SW480 (cell line): ENCODE measurements around the gene RNF175.

ENCODE experiments used
- DNase-seq: peaks from one replicate; pipeline ENCODE4 v3.0.0-alpha.2; 2016; ENCODE audit warnings: low spot score

RNF175 gene

DNA sequence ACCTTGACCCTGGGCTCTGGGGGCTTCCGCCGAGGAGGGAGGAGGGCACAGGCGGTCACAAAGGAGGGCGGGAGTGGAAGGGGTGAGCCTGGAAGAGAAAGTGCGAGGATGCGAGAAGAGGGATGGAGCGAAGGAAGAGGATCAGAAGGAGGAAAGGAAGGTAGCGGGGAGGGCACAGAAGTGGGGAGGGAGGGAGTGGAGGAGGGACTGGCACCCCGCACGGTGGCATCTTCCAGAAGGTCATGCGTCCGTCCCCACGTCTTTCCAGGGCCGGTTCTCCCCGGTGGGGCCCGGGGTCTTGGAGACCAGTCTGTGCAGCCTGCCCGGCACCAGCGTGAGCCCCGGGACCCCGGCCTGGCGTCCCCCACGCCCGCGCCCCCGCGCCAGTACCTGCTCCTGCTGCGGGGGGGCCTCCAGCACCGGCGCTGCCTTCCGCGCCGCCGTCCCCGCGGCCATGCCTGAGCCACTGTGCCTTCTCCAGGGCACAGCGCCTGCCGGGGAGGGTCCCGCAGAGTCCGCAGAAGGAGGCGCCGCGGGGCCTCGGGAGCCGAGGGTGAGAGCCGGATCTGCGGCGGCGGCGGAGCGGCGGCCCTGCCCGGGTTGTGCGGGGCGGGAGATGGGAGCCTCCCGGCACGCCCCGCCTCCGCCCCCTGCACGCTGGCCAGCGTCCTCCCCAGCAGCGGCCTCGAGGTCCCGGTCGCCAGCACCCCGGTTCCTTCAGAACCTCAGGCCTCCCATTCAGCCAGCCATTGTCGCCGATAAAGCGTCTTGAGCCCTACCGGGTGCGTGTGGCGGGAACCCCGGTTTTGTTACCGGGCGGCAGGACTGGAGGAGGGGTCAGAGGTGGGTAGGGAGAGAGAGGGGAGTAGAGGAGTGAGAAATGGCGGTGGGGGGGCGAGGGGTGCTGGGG lies at the start of gene RNF175:
Gene RNF175, minus strand, starts transcription at position 618 of the 910 bp plus-strand sequence. Its CDS starts 162 bp downstream, at position 456.
- no peak for DNase-seq

DNA sequence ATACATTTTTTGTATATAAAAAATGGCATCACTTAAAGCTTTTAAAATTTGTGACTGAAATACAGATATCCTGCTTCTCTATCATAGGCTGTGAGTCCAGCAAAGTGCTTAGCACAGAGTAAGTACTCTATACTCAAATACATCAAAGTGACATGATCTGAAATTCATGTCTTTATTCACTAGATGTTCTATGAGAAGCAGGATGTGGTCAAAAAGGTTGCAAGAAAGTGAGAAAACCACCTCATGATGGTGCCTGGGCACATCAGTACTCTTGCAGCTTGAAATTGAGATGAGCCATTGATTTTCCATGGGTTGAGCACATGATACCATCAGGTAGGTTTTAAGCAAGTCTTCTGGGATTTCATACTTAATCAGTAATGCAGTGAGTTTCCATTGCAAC lies 49.5 kb upstream of the RNF175 start:
- no peak for DNase-seq

DNA sequence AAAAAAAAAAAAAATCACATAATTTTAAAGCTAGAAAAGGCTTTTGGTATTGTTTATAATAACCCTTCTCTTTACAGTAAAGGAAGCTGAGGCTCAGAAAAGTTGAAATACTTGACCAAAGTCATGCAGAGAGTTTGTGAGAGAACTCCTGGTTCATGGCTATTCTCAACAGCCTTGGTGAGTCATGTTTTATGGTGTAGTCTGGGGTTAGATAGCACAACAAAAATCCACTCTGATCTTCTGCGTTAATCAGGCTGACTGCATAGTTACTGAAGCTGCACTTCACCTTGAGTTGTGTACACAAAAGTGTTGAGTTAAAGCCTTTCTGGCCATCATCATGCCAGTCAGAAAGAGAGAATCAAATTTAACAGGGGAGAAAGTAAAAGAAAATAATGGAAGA lies 48.4 kb upstream of the RNF175 start:
- DNase-seq: peak; percentile 56

DNA sequence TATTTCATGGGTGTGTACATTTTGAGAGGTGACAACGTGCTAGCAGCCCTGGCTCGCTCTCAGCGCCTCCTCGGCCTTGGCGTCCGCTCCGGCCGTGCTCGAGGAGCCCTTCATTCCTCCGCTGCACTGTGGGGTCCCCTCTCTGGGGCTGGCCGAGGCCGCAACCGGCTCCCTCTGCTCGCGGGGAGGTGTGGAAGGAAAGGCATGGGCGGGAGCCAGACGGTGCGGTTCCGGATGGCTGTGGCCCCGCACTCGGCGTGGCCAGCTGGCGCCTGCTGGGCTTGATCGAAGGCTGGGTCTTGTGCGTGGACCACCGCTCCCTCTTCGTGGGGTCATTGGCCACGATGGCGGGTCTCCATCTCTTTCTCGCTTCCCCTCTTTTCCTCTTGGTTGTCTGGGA lies 46.2 kb upstream of the RNF175 start:
- DNase-seq: no peak

DNA sequence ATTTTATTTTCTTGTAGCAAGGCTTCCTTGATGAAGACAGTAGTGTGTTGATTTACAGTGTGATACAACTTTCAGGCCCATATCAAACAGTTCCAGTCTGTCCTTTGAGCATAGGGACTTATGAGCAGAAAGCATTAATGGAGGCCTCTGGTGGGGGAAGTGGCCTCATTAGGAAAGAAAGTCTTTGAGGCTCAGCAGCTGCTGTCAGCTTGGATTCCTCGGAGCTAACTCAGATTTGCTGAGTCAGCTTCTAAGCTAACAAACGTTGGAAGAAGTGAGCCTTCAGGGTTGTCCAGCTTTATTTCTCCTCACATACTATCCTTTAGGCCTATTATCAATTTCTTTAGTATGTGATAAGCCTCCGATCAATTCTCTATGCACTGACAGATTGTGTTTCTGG lies 44.9 kb upstream of the RNF175 start:
- DNase-seq: no peak

DNA sequence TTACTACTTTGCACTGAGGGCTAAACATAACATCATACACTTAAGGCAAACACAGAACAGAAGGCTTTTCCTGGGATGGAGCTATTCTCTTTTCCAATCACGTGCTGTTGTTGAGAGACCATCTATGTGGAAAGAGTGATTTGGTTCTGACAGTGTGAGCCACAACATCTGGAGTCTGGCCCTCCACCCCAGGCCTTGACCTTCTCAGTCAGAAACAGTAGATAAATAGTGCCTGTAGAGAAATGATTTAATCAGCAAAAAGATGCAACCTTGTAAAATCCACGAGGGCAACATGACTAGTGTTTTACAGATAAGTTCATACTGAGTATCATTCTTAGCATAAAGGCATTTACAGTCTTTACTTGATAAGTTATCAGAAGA lies 39.9 kb upstream of the RNF175 start:
- DNase-seq: no peak

DNA sequence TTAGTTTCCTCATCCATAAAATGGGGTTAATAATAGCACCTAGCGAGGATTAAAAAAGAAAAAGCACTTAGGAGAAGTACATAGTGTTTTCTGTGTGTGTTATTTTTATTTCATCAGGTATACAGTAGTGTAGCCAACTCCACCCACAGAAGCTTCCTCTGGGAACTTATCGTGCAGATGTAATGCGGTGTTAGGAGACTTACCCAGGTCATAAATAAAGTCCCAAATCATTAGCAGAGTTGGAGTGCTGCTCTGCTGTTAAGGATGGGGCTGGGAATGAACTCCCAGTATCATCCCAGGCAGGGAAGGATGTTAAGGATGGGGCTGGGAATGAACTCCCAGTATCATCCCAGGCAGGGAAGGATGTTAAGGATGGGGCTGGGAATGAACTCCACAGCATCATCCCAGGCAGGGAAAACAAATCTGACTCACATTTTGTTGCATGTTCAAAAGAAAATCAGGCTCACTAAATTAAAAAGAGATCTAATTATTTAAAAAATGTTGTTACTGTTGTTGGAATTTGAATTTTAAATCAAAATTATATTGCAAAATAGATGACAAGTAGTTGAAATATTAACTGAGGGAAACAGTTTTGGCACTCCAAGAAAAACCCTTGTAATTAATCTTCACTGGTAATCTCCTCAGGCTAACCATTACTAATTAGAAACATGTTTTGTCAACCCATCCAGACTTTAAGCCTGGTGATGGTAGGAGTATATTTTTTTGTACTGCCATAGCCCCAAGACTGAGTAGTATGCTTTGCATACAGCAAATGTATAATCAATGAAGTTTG lies 39.3 kb upstream of the RNF175 start:
- DNase-seq: no peak

DNA sequence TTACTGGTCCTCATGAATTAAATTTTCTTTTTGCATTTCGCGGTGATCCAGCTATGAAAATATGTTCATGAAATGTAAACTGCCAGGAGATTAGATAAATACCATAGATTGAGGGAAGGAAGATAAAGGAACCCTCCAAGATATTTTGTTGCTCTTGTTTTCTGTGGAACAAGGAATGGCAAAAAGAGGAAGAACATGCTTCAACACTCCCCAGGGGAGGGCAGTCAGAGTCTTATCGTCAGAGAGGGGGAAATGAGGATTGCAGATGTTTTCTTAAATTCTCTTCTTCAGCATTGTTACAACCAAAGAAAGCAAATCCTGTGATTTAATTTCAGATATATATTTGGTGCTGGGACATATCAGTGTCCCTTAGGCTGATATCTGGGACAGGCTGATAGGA lies 38.6 kb upstream of the RNF175 start:
- DNase-seq: no peak

DNA sequence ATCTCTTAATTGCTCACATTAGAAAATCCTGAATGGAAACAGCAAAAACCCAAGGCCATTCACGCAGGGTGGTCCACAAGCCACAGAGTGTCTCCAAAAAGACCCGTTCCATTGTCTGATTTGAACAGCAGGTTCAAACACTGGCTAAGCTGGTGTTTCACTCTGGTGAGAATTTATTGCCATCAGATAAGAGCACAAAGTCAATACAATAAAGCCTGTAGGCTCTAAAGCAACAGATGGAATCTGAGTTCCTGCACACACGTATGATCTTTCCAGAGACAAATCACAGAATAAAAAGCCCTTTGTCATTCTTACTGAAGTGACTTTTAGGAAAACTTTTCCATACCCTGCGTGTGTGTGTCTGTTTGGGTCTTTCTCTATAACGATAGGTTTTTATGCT lies 34.2 kb upstream of the RNF175 start:
- peak; percentile 2 for DNase-seq

DNA sequence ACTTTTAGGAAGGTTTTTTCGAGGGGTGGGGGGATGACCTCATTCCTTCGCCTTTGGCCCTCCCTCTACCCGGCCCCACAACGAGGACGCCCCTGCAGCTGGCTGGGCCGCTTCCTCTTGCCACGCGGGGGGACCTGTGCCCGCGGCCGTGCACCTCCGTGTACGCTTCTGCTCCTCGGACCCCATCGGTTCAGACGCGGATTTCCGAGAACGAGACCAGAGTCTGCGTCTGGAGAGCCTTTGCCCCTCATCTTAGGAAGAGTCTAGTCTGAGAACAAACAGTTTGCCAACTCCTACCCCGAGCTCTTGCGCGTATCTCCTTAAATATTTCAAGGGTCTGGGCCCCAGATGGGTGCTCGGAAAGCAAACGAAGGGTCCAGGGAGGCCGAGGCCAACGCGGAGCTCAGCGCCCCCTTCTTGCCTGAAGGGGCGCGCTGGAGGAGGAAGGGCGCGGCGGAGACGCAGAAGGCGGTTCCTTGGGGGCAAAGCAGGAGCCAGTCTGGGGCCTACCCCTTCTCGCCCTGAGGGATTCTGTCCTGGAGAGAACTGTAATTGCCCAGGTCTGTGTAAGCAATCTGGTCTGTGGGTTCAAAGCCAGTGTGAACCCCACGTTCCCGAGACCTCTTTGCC lies 32.9 kb upstream of the RNF175 start:
- DNase-seq: no peak

DNA sequence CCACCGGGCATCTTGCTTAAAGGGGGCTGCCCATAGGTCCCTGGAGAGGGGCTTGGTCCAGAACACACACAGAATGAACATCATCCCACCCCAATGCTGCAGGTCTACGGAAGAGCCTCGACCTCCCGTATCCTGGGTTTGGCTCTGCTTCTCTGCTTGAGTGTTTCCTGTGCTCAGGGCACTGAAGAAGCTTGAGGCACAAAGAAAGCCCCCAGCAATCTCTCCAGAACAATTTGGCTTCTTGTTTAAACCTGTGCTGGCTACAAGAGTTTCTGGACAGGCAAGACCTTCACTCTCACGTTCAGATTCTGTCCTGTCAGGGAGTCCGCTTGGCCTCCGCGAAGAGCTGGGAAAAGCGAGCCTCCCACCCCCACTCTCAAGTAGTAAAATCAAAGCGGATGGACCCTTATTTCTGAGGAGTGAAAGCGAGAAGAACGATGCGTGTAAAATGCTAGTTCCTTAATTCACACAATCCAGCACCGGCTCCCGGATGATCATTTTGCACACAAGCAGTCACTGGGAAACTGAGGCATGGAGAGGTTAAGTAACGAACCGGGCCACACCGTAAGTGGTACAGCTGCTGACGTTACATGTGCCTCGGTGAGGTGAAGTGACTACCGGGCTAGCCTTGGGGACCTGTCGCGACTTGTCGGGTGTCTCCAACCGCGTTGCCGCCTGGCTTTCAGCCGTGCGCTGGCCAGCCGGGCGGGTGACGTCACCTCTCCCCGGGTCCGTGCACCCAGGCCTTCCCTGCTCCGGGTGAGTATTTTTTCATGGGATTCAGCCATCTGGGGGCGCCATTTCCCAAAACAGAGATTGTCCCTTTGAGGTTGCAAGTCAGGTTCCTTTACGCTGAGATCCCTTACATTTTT lies 32.2 kb upstream of the RNF175 start:
- DNase-seq: no peak

DNA sequence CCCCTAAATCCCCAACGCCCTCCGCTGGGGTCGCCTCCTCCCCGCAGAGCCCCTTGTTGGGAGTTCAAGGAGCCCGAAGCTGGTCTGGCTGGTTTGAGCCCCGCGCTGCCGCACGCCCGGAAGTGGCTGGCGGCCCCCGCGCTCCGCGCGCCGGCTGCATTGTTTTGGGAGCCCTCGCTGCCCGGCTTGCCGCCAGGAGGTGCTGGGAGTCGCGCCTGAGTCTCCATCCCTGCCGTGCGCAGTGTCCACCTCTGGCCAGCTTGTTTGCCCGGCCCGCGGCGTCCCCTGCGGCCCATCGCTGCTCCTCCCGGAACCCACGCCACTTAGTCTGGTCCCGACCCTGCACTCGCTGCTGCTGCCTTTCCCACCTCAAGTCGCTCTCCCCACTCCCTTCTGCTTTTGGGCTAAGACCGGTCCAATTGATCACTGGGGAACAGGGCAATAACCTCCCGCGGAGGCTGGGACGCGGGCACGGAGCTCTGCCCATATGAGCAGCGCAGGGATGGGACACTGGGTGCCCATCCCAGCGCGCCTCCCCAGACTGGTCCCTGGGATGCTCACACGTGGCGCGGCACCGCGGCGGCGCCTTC lies 31.2 kb upstream of the RNF175 start:
- no peak for DNase-seq

DNA sequence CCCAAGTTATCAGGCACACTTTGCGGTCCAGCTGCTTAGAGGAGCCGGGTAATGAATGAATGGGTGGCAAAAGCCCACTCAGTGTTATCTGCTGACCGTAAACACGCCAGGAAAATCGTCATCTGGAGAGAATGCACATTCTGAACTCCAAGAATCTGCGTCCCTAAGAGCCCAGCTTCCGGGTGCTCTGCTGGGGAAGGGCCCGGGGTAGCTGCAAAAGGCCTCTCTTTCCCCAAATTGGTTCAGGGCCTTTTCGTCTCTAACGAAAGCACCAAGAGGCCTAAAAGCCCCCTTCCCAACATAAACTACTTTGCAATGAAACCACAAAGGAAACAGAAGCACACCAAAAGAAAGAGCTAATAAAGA lies 30.7 kb upstream of the RNF175 start:
- no peak for DNase-seq

DNA sequence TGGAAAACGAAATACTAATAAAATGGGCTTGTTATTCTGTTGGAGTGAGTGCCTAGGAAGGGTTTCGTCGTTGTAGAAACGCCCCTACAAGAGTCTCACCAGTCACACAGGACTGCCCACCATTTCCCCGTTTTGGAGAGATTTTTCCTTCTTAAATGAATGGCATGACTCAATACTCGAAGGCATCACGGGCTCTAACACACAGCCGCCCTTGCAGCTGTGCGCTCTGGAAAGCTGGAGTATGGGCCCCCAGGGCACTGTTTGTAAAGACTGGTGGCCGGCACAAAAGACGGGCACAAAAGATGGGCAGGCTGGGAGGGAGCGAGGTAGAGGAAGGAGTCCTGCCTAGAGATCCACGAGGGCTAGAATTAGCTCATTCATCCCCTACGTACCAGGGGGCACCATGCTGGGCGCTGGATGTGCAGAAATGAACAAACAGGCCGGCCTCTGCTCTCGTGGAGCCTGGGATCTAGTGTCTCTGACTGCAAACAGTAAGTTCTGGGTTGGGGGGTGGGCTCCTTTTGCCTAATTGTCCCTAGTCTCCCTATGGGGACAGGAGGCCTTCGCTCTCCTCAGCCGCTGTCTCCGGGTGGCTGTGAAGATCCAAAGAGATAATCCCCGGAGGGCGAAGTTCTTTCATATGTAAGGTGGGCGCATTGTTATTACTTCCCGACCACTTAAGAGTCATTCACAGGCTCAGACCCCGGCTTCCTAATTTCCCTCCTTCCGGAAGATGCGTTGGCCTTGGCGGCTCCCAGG lies 30.1 kb upstream of the RNF175 start:
- DNase-seq: no peak

DNA sequence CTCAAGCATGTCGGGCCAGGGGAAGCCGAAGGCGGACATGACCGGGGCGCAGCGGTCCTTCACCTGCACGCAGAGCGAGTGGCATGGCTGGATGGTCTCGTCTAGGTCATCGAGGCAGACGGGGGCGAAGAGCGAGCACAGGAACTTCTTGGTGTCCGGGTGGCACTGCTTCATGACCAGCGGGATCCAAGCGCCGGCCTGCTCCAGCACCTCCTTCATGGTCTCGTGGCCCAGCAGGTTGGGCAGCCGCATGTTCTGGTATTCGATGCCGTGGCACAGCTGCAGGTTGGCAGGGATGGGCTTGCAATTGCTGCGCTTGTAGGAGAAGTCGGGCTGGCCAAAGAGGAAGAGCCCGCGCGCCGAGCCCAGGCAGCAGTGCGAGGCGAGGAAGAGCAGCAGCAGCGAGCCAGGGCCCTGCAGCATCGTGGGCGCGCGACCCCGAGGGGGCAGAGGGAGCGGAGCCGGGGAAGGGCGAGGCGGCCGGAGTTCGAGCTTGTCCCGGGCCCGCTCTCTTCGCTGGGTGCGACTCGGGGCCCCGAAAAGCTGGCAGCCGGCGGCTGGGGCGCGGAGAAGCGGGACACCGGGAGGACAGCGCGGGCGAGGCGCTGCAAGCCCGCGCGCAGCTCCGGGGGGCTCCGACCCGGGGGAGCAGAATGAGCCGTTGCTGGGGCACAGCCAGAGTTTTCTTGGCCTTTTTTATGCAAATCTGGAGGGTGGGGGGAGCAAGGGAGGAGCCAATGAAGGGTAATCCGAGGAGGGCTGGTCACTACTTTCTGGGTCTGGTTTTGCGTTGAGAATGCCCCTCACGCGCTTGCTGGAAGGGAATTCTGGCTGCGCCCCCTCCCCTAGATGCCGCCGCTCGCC lies 28.8 kb upstream of the RNF175 start, which contains the start of gene SFRP2:
Gene SFRP2, minus strand, starts transcription at position 671 of the 864 bp plus-strand sequence. Its CDS starts 248 bp downstream, at position 423.
- DNase-seq: no peak

DNA sequence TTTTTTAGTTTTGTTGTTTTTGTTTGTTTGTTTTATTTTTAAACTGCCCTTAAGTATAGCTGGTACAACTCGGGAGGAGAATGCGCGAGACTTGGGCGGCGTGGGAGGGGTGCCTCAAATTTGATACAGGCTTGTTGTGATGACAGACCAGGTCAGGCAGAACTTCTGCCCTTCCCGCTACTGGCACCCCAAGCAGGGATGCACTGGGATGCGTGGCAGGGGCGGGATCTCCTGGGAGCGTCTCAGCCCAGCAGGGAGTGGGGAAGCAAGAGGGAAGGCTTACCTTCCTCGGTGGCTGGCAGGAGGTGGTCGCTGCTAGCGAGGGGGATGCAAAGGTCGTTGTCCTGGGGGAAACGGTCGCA lies 28.2 kb upstream of the RNF175 start:
- no peak for DNase-seq

DNA sequence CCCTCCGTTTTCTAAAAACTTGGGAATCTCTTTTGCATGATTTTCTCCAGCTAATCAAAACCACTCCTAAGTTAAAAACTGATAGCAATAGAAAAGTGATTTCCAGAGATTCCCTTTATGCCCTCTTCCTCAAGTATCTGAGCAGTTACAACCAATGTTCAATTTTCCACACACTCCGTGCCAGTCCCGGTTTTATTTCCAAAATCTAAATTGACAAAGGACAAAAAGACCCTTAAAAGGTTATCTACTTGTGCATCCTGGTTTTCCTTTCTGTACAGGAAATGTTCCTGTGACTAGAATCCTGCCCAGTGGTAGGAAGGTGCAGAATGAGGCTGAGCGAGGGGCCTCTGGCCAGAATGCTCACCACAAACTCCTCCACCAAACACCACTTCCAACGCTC lies 27.8 kb upstream of the RNF175 start:
- DNase-seq: no peak

DNA sequence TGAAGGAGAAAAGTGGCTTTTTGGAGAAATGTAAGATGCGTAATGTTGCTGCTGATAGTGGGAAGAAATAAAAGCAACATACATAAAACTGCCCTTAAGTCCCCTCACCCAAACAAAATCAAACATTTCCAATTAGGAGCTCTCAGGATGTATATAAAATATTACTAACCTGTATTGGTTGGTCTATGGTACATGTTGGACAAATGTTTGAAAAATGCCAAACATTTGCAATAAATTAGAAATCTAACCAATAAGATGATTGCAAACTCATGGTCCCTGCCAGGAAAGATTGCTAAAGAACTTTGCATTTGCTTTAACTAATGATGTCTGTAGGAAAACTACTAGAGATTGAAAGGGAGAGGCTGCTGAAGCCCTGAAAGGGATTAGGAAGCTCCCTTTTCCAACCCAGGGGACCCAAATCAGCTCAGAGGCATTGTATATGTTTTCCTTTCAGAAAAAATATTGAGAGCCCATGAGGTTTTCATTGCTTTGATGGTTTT lies 27.3 kb upstream of the RNF175 start:
- DNase-seq: no peak

DNA sequence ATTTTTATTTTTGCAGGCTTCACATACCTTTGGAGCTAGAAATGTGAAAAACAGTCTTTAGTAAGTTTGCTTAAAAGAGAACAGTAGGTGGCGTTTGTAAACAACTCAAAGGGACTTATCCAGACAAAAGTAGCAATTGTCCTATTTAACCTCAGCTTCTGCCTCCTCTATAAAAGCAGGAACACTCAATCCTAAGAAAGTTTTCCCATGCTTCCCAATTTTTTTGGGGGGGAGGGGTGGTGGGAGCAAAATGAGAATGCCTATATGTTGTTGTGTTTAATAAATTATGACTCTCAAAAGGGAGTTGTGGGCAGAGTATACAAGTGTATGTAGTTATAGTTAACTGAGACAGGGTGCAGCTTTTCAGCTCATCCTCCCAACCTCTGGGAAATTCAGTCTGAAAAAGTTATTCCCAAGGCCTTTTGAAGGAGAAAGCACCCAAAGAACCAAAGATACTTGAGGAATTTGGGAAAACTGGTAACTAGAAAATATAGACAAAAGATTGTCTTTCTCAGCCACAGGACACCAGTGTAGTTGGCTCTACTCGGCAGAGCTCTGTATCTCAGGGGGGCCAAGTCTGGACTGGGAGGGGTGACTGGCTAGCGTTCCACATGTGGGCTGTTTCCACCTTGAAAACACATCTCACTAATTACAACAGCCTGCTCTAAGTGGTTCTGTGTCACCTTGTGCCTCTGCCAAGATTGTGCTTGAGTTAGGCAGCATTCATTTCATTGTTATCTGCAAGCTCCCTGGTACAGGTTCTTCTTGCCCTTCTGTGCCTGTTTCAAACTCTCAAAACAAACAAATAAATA lies 26.3 kb upstream of the RNF175 start:
- peak; percentile 60 for DNase-seq
